ENCODE results near the gene KRT72. TPM values are rescaled to one million over a fixed set of nuclear protein-coding genes. Genes with fewer than 3 reads are reported as not detected.

The KRT72 gene
- total RNA-seq, 2 donors from 2014 or later, result 0.25 TPM; not detected in 1

DNA sequence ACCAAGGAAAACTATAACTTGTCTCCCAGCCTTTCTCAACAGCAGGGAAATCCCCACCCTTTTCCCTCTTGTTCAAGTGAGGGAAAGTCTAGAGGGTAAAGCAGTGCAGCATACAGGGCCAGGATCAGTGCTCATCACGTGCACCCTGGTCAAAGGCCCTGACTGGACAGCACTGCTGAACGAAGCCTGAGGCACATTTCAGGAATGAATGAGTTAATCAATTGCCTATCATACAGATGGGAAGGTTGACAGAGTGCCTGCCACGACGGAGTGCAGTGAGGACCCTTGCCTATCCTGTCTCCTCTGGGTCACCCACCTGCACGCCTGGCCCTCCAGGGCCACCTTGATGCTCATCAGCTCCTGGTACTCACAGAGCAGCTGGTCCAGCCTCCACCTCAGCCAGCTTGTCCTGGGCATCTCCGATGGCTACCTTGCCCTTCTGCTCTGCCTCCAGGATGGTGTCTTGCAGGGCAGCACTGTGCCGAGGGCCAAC lies 28.8 kb upstream of the KRT72 start:
- Histone ChIP-seq H3K27ac (no peak overlapping the region), H3K4me3 (no peak overlapping the region), H3K9me3 (no peaks in the 10 kb centered on the region), H3K36me3 (no peaks in the 10 kb centered on the region), H3K4me1 (no peaks in the 10 kb centered on the region), H3K9ac (ENCODE audit: low read depth in 2 of 2, low read length in 2 of 2) (no peak overlapping the region), H3K27me3 (no peaks in the 10 kb centered on the region)
- no peak for DNase-seq
- TF ChIP-seq, protein P1, sequence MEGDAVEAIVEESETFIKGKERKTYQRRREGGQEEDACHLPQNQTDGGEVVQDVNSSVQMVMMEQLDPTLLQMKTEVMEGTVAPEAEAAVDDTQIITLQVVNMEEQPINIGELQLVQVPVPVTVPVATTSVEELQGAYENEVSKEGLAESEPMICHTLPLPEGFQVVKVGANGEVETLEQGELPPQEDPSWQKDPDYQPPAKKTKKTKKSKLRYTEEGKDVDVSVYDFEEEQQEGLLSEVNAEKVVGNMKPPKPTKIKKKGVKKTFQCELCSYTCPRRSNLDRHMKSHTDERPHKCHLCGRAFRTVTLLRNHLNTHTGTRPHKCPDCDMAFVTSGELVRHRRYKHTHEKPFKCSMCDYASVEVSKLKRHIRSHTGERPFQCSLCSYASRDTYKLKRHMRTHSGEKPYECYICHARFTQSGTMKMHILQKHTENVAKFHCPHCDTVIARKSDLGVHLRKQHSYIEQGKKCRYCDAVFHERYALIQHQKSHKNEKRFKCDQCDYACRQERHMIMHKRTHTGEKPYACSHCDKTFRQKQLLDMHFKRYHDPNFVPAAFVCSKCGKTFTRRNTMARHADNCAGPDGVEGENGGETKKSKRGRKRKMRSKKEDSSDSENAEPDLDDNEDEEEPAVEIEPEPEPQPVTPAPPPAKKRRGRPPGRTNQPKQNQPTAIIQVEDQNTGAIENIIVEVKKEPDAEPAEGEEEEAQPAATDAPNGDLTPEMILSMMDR (IDR thresholded peaks at IDR 0.05), result no peak
- intact Hi-C loops (cut with DNase I), result no loop called here

DNA sequence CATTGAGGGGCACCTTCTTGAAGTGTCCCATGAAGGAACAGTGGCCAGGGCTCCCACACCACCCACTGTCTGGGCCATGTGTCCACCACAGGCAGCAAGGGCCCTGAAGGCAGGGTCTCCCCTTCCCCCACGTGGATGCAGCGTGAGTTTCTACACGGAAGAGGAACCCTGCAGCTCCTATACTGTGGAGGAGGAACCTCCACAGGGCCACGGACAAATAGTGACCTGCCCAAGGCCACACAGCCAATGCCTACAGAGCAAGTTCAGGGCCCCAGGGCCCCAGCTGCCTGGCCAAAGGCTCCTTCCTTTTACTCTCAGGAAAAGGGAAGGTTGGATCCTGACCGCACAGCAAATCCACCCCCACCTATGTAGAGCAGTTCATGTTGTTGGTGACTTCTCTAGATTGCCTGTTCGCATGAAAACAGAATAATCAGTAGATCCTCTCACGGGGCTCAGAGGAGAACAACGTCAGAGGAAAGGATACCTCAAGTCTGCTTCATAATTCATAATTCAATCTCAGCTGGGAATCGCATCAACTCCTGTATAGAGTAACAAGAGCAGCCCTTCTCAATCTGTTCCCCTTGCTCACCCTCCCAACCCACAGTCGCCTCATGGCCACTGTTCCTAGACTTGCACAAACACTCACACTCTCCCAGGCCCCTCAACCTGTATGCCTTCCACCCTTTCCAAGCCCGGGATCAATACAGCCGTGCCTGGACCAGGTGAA lies 28.2 kb upstream of the KRT72 start:
- Histone ChIP-seq H3K36me3 (no peaks in the 10 kb centered on the region), H3K27me3 (no peaks in the 10 kb centered on the region), H3K4me1 (no peaks in the 10 kb centered on the region), H3K4me3 (no peak overlapping the region), H3K9me3 (no peaks in the 10 kb centered on the region), H3K9ac (ENCODE audit: low read depth in 2 of 2, low read length in 2 of 2) (no peak overlapping the region), H3K27ac (no peak overlapping the region)
- intact Hi-C loops (cut with DNase I), result no loop called here
- DNase-seq, result no peak
- TF ChIP-seq, protein P1 (IDR thresholded peaks at IDR 0.05), result no peak

DNA sequence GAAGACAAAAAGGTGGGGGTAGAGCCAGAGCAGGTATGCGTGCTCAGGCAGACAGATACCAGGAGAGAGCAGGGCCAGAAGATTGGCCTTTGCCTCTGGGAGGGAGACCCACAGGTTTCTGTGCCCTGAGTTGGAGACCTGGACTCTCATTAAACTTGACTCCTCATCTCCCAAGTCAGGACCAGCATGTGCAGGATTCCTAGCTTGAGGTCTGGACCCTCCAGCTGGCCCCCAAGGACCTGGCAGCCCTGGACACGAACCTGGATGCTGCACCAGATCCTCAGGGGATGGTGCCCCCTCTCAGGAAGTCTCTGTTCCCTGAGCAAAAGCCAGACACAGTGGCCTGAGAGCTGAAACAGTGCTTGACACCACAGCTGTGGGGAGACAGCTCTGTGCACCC lies 27.6 kb upstream of the KRT72 start:
- TF ChIP-seq, protein P1 (IDR thresholded peaks at IDR 0.05), result no peak
- H3K27me3 ChIP-seq, result no peaks in the 10 kb centered on the region
- no peaks in the 10 kb centered on the region for H3K9me3 ChIP-seq
- H3K9ac ChIP-seq (ENCODE audit: low read depth in 2 of 2, low read length in 2 of 2), result no peak overlapping the region
- no peaks in the 10 kb centered on the region for H3K4me1 ChIP-seq
- H3K27ac ChIP-seq, result no peak overlapping the region
- DNase-seq, result no peak
- intact Hi-C loops (cut with DNase I), result no loop called here
- H3K4me3 ChIP-seq, result no peak overlapping the region
- no peaks in the 10 kb centered on the region for H3K36me3 ChIP-seq

DNA sequence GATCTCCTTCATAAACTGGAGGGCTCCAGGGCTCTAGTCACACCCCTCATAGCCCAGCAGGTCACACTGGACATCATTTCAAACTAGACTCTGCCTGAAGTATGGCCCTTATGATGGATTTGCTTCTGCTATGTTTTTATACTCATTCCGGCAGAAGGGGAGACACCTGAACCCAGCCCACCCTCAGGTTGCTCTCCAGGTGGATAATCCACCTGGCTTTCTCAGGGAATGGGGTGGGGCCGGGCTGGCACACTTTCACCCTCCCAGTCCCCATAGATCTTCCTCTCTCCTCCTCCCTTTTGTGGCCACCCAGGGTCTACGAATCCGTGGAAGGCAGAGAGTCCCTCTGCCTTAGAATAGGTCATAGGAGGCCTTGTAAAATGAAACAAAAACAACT lies 26.8 kb upstream of the KRT72 start:
- H3K36me3 ChIP-seq, result no peaks in the 10 kb centered on the region
- DNase-seq, result no peak
- H3K27me3 ChIP-seq, result no peaks in the 10 kb centered on the region
- no peak overlapping the region for H3K27ac ChIP-seq
- no peak overlapping the region for H3K4me3 ChIP-seq
- intact Hi-C loops (cut with DNase I), result no loop called here
- H3K9me3 ChIP-seq, result no peaks in the 10 kb centered on the region
- TF ChIP-seq, protein P1 (IDR thresholded peaks at IDR 0.05), result no peak
- H3K9ac ChIP-seq (ENCODE audit: low read depth in 2 of 2, low read length in 2 of 2), result no peak overlapping the region
- H3K4me1 ChIP-seq, result no peaks in the 10 kb centered on the region

DNA sequence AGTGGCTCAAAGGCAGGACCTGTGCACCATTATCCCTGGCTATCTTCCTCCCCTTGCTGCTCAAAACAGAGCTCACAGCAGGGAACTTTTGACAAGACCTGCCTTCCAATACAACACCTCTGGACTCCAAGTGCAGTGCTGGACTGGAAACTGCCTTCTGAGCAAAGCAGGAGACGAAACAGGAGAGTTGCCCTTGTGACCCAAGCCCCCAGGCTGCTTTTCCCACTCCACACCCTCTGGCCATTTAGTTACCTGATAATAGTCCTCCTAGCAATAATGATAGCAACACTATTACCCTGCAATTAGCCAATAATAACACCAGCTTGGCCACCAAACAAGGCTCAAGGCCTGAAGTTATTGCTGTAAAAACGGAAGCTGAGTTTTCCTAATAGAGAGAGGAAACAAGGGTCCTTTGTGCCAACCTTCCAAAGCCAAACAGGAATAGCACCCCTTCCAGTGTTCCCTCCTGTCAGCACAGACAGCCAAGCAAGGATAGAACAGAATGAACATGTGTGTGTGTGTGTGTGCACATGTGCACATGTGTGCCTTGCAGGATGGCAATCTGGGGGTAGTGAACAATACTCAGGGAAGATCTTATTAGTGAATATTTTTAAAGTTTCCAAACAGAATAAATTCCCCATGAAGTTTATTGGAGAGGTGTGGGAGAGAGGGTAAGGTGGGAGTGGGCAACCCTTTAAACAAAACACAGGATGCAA lies 26.3 kb upstream of the KRT72 start:
- H3K27me3 ChIP-seq, result no peaks in the 10 kb centered on the region
- no peaks in the 10 kb centered on the region for H3K9me3 ChIP-seq
- no peak overlapping the region for H3K9ac ChIP-seq (ENCODE audit: low read depth in 2 of 2, low read length in 2 of 2)
- no peaks in the 10 kb centered on the region for H3K36me3 ChIP-seq
- no peaks in the 10 kb centered on the region for H3K4me1 ChIP-seq
- no peak for DNase-seq
- intact Hi-C loops (cut with DNase I), result no loop called here
- no peak overlapping the region for H3K4me3 ChIP-seq
- no peak overlapping the region for H3K27ac ChIP-seq
- TF ChIP-seq, protein P1 (IDR thresholded peaks at IDR 0.05), result no peak
